ENCODE data around the gene RPLP2. TPM values are rescaled to one million over a fixed set of nuclear protein-coding genes. Genes with fewer than 3 reads are reported as not detected.

The RPLP2 gene
- total and polyA plus RNA-seq, 2 of the 4 experiments (the other 2 are of a cell fraction), result 59.9 to 1,897 TPM

DNA sequence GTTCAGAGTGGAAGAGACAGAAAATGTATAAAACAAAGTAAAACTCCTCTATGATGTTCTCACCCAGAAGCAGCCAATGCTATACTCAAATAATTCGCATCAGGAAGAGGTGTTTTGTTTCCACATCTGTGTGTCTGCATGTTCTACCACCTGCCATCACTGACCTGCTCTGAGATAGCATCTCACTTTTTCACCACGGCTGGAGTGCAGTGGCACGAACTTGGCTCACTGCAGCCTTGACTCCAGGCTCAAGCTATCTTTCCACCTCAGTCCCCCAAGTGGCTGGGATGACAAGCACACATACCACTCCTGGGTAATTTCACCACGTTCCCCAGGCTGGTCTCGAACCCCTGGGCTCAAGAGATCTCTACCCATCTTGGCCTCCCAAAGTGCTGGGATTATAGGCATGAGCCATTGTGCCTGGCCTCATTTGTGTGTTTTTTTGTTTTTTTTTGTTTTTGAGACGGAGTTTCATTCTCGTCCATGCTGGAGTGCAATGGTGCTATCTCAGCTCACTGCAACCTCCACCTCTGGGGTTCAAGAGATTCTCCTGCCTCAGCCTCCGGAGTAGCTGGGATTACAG, 48.1 kb upstream of the RPLP2 start:
- no peak overlapping the region for H3K4me2 ChIP-seq (ENCODE audit: low read depth, low read length)
- no peak overlapping the region for H2BK5ac ChIP-seq (ENCODE audit: low read depth, low read length, poor library complexity, severe bottlenecking)
- 89% methylated on average over 3 of the region's 8 CpGs; no CpG with 5 or more reads in 1 of the 2 experiments for WGBS, 2 experiments (ENCODE audit: extremely low coverage in 2 of 2, insufficient read length in 1 of 2)
- no peak overlapping the region for H4K5ac ChIP-seq (ENCODE audit: low read depth, low read length)
- H3K36me3 ChIP-seq (ENCODE audit: control insufficient read depth, insufficient read depth, low read length), result peaks cover 70% of the 10 kb centered on the region
- CTCF ChIA-PET, result no interaction called here
- H3K18ac ChIP-seq (ENCODE audit: low read depth, low read length), result no peak overlapping the region
- peaks cover 3% of the 10 kb centered on the region; the same call in 1 of the 2 replicates for H3K9me1 ChIP-seq (ENCODE audit: insufficient read depth, low read length)
- H3K23ac ChIP-seq (ENCODE audit: low read depth, low read length), result no peak overlapping the region
- no peaks in the 10 kb centered on the region for H3K27me3 ChIP-seq (ENCODE audit: control insufficient read depth, insufficient read depth, low read length)
- TF ChIP-seq, protein P1, sequence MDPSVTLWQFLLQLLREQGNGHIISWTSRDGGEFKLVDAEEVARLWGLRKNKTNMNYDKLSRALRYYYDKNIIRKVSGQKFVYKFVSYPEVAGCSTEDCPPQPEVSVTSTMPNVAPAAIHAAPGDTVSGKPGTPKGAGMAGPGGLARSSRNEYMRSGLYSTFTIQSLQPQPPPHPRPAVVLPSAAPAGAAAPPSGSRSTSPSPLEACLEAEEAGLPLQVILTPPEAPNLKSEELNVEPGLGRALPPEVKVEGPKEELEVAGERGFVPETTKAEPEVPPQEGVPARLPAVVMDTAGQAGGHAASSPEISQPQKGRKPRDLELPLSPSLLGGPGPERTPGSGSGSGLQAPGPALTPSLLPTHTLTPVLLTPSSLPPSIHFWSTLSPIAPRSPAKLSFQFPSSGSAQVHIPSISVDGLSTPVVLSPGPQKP (IDR thresholded peaks at IDR 0.05; ENCODE audit: borderline replicate concordance, low read depth, low read length), result no peak
- TF ChIP-seq MXI1 (IDR thresholded peaks at IDR 0.05; ENCODE audit: borderline replicate concordance, low read depth, low read length) (no peak), CHD1 (IDR thresholded peaks at IDR 0.05; ENCODE audit: low read depth, low read length) (no peak), RFX5 (IDR thresholded peaks at IDR 0.05; ENCODE audit: low read depth, low read length) (no peak), CEBPB (IDR thresholded peaks at IDR 0.05; ENCODE audit: low read depth, low read length) (no peak), MAFK (IDR thresholded peaks at IDR 0.05; ENCODE audit: low read depth, low read length) (no peak), POLR2A (IDR thresholded peaks at IDR 0.05; ENCODE audit: low read depth, low read length) (no peak), SMC3 (IDR thresholded peaks at IDR 0.05; ENCODE audit: low read depth, low read length) (no peak)
- TF ChIP-seq, protein P2, sequence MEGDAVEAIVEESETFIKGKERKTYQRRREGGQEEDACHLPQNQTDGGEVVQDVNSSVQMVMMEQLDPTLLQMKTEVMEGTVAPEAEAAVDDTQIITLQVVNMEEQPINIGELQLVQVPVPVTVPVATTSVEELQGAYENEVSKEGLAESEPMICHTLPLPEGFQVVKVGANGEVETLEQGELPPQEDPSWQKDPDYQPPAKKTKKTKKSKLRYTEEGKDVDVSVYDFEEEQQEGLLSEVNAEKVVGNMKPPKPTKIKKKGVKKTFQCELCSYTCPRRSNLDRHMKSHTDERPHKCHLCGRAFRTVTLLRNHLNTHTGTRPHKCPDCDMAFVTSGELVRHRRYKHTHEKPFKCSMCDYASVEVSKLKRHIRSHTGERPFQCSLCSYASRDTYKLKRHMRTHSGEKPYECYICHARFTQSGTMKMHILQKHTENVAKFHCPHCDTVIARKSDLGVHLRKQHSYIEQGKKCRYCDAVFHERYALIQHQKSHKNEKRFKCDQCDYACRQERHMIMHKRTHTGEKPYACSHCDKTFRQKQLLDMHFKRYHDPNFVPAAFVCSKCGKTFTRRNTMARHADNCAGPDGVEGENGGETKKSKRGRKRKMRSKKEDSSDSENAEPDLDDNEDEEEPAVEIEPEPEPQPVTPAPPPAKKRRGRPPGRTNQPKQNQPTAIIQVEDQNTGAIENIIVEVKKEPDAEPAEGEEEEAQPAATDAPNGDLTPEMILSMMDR (conservative IDR thresholded peaks at IDR 0.05; ENCODE audit: low read depth, low read length), result no peak
- TF ChIP-seq, protein P3, sequence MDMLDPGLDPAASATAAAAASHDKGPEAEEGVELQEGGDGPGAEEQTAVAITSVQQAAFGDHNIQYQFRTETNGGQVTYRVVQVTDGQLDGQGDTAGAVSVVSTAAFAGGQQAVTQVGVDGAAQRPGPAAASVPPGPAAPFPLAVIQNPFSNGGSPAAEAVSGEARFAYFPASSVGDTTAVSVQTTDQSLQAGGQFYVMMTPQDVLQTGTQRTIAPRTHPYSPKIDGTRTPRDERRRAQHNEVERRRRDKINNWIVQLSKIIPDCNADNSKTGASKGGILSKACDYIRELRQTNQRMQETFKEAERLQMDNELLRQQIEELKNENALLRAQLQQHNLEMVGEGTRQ (IDR thresholded peaks at IDR 0.05; ENCODE audit: low read depth, low read length), result no peak
- H3K79me1 ChIP-seq (ENCODE audit: low read depth in 1 of 2, low read length in 2 of 2), result peaks cover 3 to 47% of the 10 kb centered on the region in 2 experiments
- H4K8ac ChIP-seq (ENCODE audit: low read depth in 2 of 2, low read length in 2 of 2), result no peak overlapping the region
- in situ Hi-C loops (cut with MboI; ENCODE audit: low sequenced_read_pairs) (no loop called here), intact Hi-C loops (cut with micrococcal nuclease) (no loop called here), dilution Hi-C loops (cut with HindIII; ENCODE audit: low sequenced_read_pairs, unreplicated experiment) (no loop called here)
- H2BK20ac ChIP-seq (ENCODE audit: low read depth, low read length), result no peak overlapping the region
- H2AFZ ChIP-seq (replicated peaks; ENCODE audit: low read length, poor library complexity), result no peak overlapping the region
- POLR2A ChIA-PET (ENCODE audit: unreplicated experiment), result no interaction called here
- no peak for ATAC-seq (ENCODE audit: low read depth)
- no peak overlapping the region for H4K91ac ChIP-seq (ENCODE audit: insufficient read depth, low read depth, low read length)
- H2AK5ac ChIP-seq (ENCODE audit: low read depth, low read length), result no peak overlapping the region
- no peak overlapping the region for H3K4ac ChIP-seq (ENCODE audit: low read depth, low read length)
- DNase-seq, result no peak
- BruUV-seq (replicated peaks), result no TSS peak
- peaks cover 5% of the 10 kb centered on the region for H3K4me1 ChIP-seq (ENCODE audit: control insufficient read depth, insufficient read depth, low read length)
- no peak overlapping the region for H3K27ac ChIP-seq (ENCODE audit: insufficient read depth, low read length)
- no peak overlapping the region for H3K14ac ChIP-seq (replicated peaks; ENCODE audit: low read depth, low read length)
- peak overlapping the region; percentile 33 for H2AK9ac ChIP-seq (replicated peaks; ENCODE audit: low read depth, low read length, poor library complexity)
- H3K4me3 ChIP-seq (ENCODE audit: insufficient read depth, low read depth, low read length), result no peak overlapping the region
- no peak overlapping the region for H3K9ac ChIP-seq (ENCODE audit: low read depth, low read length)
- H4K20me1 ChIP-seq (ENCODE audit: insufficient read depth, low read length), result peaks cover 49% of the 10 kb centered on the region
- H3K9me3 ChIP-seq (ENCODE audit: control insufficient read depth, insufficient read depth, low read length), result no peaks in the 10 kb centered on the region
- H2BK15ac ChIP-seq (ENCODE audit: low read depth, low read length), result no peak overlapping the region
- no peak overlapping the region for H3K56ac ChIP-seq (ENCODE audit: extremely low read depth, insufficient read depth, low read length)
- no peak overlapping the region for H2BK120ac ChIP-seq (ENCODE audit: low read depth, low read length)
